HEK293 (cell line): Measurements from ENCODE around the gene AP1G2.
A peak's percentile ranks its signal among the peaks of the same experiment; 100 is the strongest.

ENCODE experiments used
- ELK4 ChIP-seq: IDR thresholded peaks from 2 replicates; pipeline ENCODE4 v1.6.1; 2011; ENCODE audit warnings: mild to moderate bottlenecking, low read depth, low read length, borderline replicate concordance
- GLI4 ChIP-seq: fragments of 450-650 bp; formaldehyde crosslinking; IDR thresholded peaks from 2 replicates; pipeline ENCODE4 v1.5.1; 2016; ENCODE audit warnings: missing biosample characterization, missing genetic modification characterization
- HOXA7 ChIP-seq: sonication (generic); formaldehyde crosslinking; IDR thresholded peaks from 2 replicates; pipeline ENCODE4 v1.8.1; 2022; ENCODE audit warnings: missing genetic modification reagents, borderline replicate concordance
- KLF16 ChIP-seq: fragments of 450-650 bp; formaldehyde crosslinking; IDR thresholded peaks from 2 replicates; pipeline ENCODE4 v1.5.1; 2017; ENCODE audit warnings: missing biosample characterization, missing genetic modification characterization
- MEIS1 ChIP-seq: sonication (generic); formaldehyde crosslinking; IDR thresholded peaks from 2 replicates; pipeline ENCODE4 v1.8.1; 2022; ENCODE audit warnings: missing genetic modification reagents, mild to moderate bottlenecking, borderline replicate concordance
- MYNN ChIP-seq: fragments of 450-650 bp; formaldehyde crosslinking; IDR thresholded peaks from 2 replicates; pipeline ENCODE4 v1.5.1; 2016; ENCODE audit warnings: missing biosample characterization, missing genetic modification characterization, borderline replicate concordance
- OVOL3 ChIP-seq: fragments of 450-650 bp; formaldehyde crosslinking; IDR thresholded peaks from 2 replicates; pipeline ENCODE4 v1.5.1; 2016; ENCODE audit warnings: missing biosample characterization, missing genetic modification characterization
- PRDM2 ChIP-seq: fragments of 450-650 bp; formaldehyde crosslinking; IDR thresholded peaks from 2 replicates; pipeline ENCODE4 v1.5.1; 2016; ENCODE audit warnings: missing biosample characterization, missing genetic modification characterization, borderline replicate concordance
- SALL2 ChIP-seq: fragments of 450-650 bp; formaldehyde crosslinking; IDR thresholded peaks from 2 replicates; pipeline ENCODE4 v1.5.0; 2017; ENCODE audit warnings: missing biosample characterization, mild to moderate bottlenecking, missing genetic modification characterization, borderline replicate concordance
- SCRT1 ChIP-seq: fragments of 450-650 bp; formaldehyde crosslinking; IDR thresholded peaks from 2 replicates; pipeline ENCODE4 v1.5.1; 2016; ENCODE audit warnings: missing biosample characterization, missing genetic modification characterization, borderline replicate concordance
- SCRT2 ChIP-seq: fragments of 450-650 bp; formaldehyde crosslinking; IDR thresholded peaks from 2 replicates; pipeline ENCODE4 v1.5.1; 2016; ENCODE audit warnings: missing biosample characterization, missing genetic modification characterization
- SETDB1 ChIP-seq: IDR thresholded peaks from one replicate; pipeline ENCODE4 v1.6.1; 2017; ENCODE audit warnings: mild to moderate bottlenecking, low read length, moderate library complexity, mixed read lengths; ENCODE audit not compliant: insufficient read length
- ZBTB26 ChIP-seq: fragments of 450-650 bp; formaldehyde crosslinking; optimal IDR thresholded peaks from 2 replicates; pipeline ENCODE3; 2016; ENCODE audit warnings: missing biosample characterization, mild to moderate bottlenecking, missing genetic modification characterization
- ZBTB49 ChIP-seq: fragments of 450-650 bp; formaldehyde crosslinking; IDR thresholded peaks from 2 replicates; pipeline ENCODE4 v1.5.1; 2016; ENCODE audit warnings: missing biosample characterization, missing genetic modification characterization, low read depth
- ZNF138 ChIP-seq: fragments of 450-650 bp; formaldehyde crosslinking; IDR thresholded peaks from 2 replicates; pipeline ENCODE4 v1.5.1; 2016; ENCODE audit warnings: missing biosample characterization, missing genetic modification characterization, borderline replicate concordance
- ZNF174 ChIP-seq: fragments of 450-650 bp; formaldehyde crosslinking; IDR thresholded peaks from 2 replicates; pipeline ENCODE4 v1.5.0; 2017; ENCODE audit warnings: missing biosample characterization, mild to moderate bottlenecking, missing genetic modification characterization
- ZNF311 ChIP-seq: fragments of 450-650 bp; formaldehyde crosslinking; IDR thresholded peaks from 2 replicates; pipeline ENCODE4 v1.5.1; 2017; ENCODE audit warnings: missing biosample characterization, missing genetic modification characterization, borderline replicate concordance
- ZNF394 ChIP-seq: fragments of 450-650 bp; formaldehyde crosslinking; IDR thresholded peaks from 2 replicates; pipeline ENCODE4 v1.5.1; 2016; ENCODE audit warnings: missing biosample characterization, missing genetic modification characterization, mild to moderate bottlenecking, moderate library complexity, borderline replicate concordance
- ZNF426 ChIP-seq: fragments of 450-650 bp; formaldehyde crosslinking; IDR thresholded peaks from 2 replicates; pipeline ENCODE4 v1.5.1; 2017; ENCODE audit warnings: missing biosample characterization, missing genetic modification characterization, mild to moderate bottlenecking, inconsistent platforms, moderate library complexity
- ZNF513 ChIP-seq: fragments of 450-650 bp; IDR thresholded peaks from 2 replicates; pipeline ENCODE4 v1.5.1; 2018; ENCODE audit warnings: missing biosample characterization, missing genetic modification characterization
- ZNF610 ChIP-seq: fragments of 450-650 bp; formaldehyde crosslinking; IDR thresholded peaks from 2 replicates; pipeline ENCODE4 v1.5.1; 2016; ENCODE audit warnings: missing biosample characterization, missing genetic modification characterization, borderline replicate concordance
- ZNF623 ChIP-seq: fragments of 450-650 bp; formaldehyde crosslinking; IDR thresholded peaks from 2 replicates; pipeline ENCODE4 v1.5.1; 2016; ENCODE audit warnings: missing biosample characterization, missing genetic modification characterization
- ZNF76 ChIP-seq: fragments of 450-650 bp; formaldehyde crosslinking; IDR thresholded peaks from 2 replicates; pipeline ENCODE4; 2016; ENCODE audit warnings: low read depth, missing biosample characterization, missing genetic modification characterization, borderline replicate concordance
- ZSCAN18 ChIP-seq: fragments of 450-650 bp; formaldehyde crosslinking; IDR thresholded peaks from 2 replicates; pipeline ENCODE4 v1.5.1; 2016; ENCODE audit warnings: missing biosample characterization, missing genetic modification characterization

The AP1G2 gene

GRCh38 chr14:23567186-23568020, at the start of gene AP1G2 (continued):
- no peak for TF ChIP-seq PRDM2 (tag by site-specific recombination)
- no peak for TF ChIP-seq MEIS1 (CRISPR knock-in tag)
- no peak for TF ChIP-seq SALL2
- TF ChIP-seq ZNF138 (tag by site-specific recombination): no peak
- no peak for TF ChIP-seq SETDB1
- TF ChIP-seq ZNF394: peak; percentile 46; the same call in 1 of the 2 replicates
- no peak for TF ChIP-seq MYNN (tag by site-specific recombination)
- TF ChIP-seq KLF16 (tag by site-specific recombination): peak; percentile 92
- no peak for TF ChIP-seq ZNF426
- no peak for TF ChIP-seq OVOL3
- TF ChIP-seq ZBTB26 (tag by site-specific recombination): peak; percentile 61
- TF ChIP-seq ZNF623: 0 out of 2 replicates have a peak, but pooled peaks have one; percentile 18
- peak; percentile 62; the same call in 1 of the 2 replicates for TF ChIP-seq ZNF76 (tag by site-specific recombination)
- 0 out of 2 replicates have a peak, but pooled peaks have one; percentile 66 for TF ChIP-seq ZNF610
- no peak for TF ChIP-seq ELK4
- no peak for TF ChIP-seq ZSCAN18 (tag by site-specific recombination)
- no peak for TF ChIP-seq ZBTB49
- no peak for TF ChIP-seq SCRT2 (tag by site-specific recombination)
- TF ChIP-seq GLI4: no peak
- no peak for TF ChIP-seq ZNF311
- TF ChIP-seq HOXA7: no peak
- TF ChIP-seq SCRT1: no peak
- TF ChIP-seq ZNF513 (tag by site-specific recombination): no peak
- TF ChIP-seq ZNF174 (tag by site-specific recombination): no peak
